HepG2 (cell line): ENCODE measurements around the gene RRP12. TPM values are rescaled to one million over a fixed set of nuclear protein-coding genes. Genes with fewer than 3 reads are reported as not detected.

Source experiments
- ATF7-NPFF ChIP-seq: sonication (generic); formaldehyde crosslinking; IDR thresholded peaks from 2 replicates; pipeline ENCODE4 v1.8.1; 2023; ENCODE audit warnings: mild to moderate bottlenecking, low read depth, missing genetic modification reagents, moderate library complexity
- ELF4 ChIP-seq: sonication (generic); formaldehyde crosslinking; IDR thresholded peaks from 2 replicates; pipeline ENCODE4 v1.5.0; 2020; ENCODE audit warnings: missing genetic modification reagents, mild to moderate bottlenecking, moderate library complexity, borderline replicate concordance
- ELK4 ChIP-seq: sonication (generic); formaldehyde crosslinking; IDR thresholded peaks from 2 replicates; pipeline ENCODE4 v1.9.0; 2021; ENCODE audit warnings: missing genetic modification reagents, borderline replicate concordance
- ETS1 ChIP-seq: sonication (generic); formaldehyde crosslinking; IDR thresholded peaks from 2 replicates; pipeline ENCODE4 v1.4.0; 2020; ENCODE audit warnings: missing genetic modification reagents
- ETV6 ChIP-seq: sonication (generic); formaldehyde crosslinking; conservative IDR thresholded peaks from 2 replicates; pipeline ENCODE4 v1.4.0; 2020; ENCODE audit warnings: missing genetic modification reagents
- FOXO4 ChIP-seq: sonication (generic); formaldehyde crosslinking; conservative IDR thresholded peaks from 2 replicates; pipeline ENCODE4 v1.8.1; 2023; ENCODE audit warnings: missing genetic modification reagents
- IRF9 ChIP-seq: sonication (generic); formaldehyde crosslinking; IDR thresholded peaks from 2 replicates; pipeline ENCODE4 v1.8.0; 2022; ENCODE audit warnings: missing genetic modification reagents, mild to moderate bottlenecking, borderline replicate concordance
- MAFF ChIP-seq: IDR thresholded peaks from 2 replicates; pipeline ENCODE4 v1.6.1; 2011; ENCODE audit warnings: low read depth, low read length, improper control_type of control experiment
- MTERF4 ChIP-seq: sonication (generic); formaldehyde crosslinking; IDR thresholded peaks from 2 replicates; pipeline ENCODE4 v1.8.0; 2023; ENCODE audit warnings: mild to moderate bottlenecking, missing genetic modification reagents
- MYC ChIP-seq: sonication (generic); formaldehyde crosslinking; IDR thresholded peaks from 2 replicates; pipeline ENCODE4 v1.9.0; 2021; ENCODE audit warnings: missing genetic modification reagents, borderline replicate concordance
- NFRKB ChIP-seq: fragments of 450-650 bp; IDR thresholded peaks from 2 replicates; pipeline ENCODE4 v1.6.1; 2017
- NR2F6 ChIP-seq, 2 experiments: IDR thresholded peaks; 2 replicates each; pipeline ENCODE4 v1.6.1; 2016; ENCODE audit warnings: antibody characterized with exemption in 1 of 2, mild to moderate bottlenecking in 1 of 2
- PATZ1 ChIP-seq: sonication (generic); formaldehyde crosslinking; IDR thresholded peaks from 2 replicates; pipeline ENCODE4 v1.4.0; 2020; ENCODE audit warnings: missing genetic modification reagents
- RFX3 ChIP-seq: IDR thresholded peaks from 2 replicates; pipeline ENCODE4 v1.6.1; 2016; ENCODE audit warnings: missing biosample characterization, missing genetic modification reagents
- TEAD3 ChIP-seq: optimal IDR thresholded peaks from 2 replicates; pipeline ENCODE3; 2016; ENCODE audit warnings: borderline replicate concordance
- ZFP36L2 ChIP-seq: sonication (generic); formaldehyde crosslinking; IDR thresholded peaks from 2 replicates; pipeline ENCODE4 v1.4.0; 2020; ENCODE audit warnings: missing genetic modification reagents
- ZNF274 ChIP-seq: sonication (generic); formaldehyde crosslinking; IDR thresholded peaks from 2 replicates; pipeline ENCODE4 v1.5.1; 2020; ENCODE audit warnings: mild to moderate bottlenecking, missing genetic modification reagents
- ZNF703 ChIP-seq: sonication (generic); formaldehyde crosslinking; IDR thresholded peaks from 2 replicates; pipeline ENCODE4 v1.5.1; 2020; ENCODE audit warnings: missing genetic modification reagents, mild to moderate bottlenecking, moderate library complexity, borderline replicate concordance
- polyA plus RNA-seq, 8 experiments: library from polyadenylated mRNA; depleted of rRNA in 3 of 8; stranded (reverse) in 7 of 8; unstranded in 1 of 8; fragments of >200 nt; fragmentation: Illumina TruSeq in 4 of 8; extraction: Trizol in 4 of 8; gene quantifications; 2 replicates each; pipeline versions ENCODE4 v1.2.1 to v1.2.3, GENCODE V29; 2011 to 2016; ENCODE audit warnings: low read depth in 4 of 8, missing spikeins in 1 of 8, mixed read lengths in 1 of 8; ENCODE audit not compliant: insufficient read depth in 1 of 8
- total RNA-seq, 5 experiments: library from RNA; depleted of rRNA; stranded (reverse); fragments of >200 nt; fragmentation: Illumina TruSeq; extraction: Trizol; gene quantifications; 2 replicates each; pipeline ENCODE4 v1.2.3, GENCODE V29; 2016; ENCODE audit warnings: low read depth in 1 of 5

Gene RRP12
- total and polyA plus RNA-seq, 2 of the 13 experiments (the other 11 are each of a cell fraction or from before 2014, with no cell fraction given), result 13.2 to 39.4 TPM

GRCh38 chr10:97445722-97446639, 44.8 kb upstream of the RRP12 start, which contains the start of the genes EXOSC1 and ZDHHC16 (continued):
- TF ChIP-seq ETS1 (CRISPR knock-in tag) (no peak), ELF4 (peak; percentile 63; the same call in 1 of the 2 replicates), RFX3 (no peak), IRF9 (CRISPR knock-in tag) (no peak), ATF7-NPFF (CRISPR knock-in tag) (no peak), TEAD3 (CRISPR knock-in tag) (peak; percentile 13), MYC (CRISPR knock-in tag) (peak; percentile 82), ZNF274 (CRISPR knock-in tag) (no peak), ZFP36L2 (CRISPR knock-in tag) (no peak), MAFF (no peak), PATZ1 (CRISPR knock-in tag) (peak; percentile 22; the same call in 1 of the 2 replicates), NFRKB (no peak), ZNF703 (no peak), NR2F6 (IDR thresholded peaks at IDR 0.05) (no peak), NR2F6 (CRISPR knock-in tag; IDR thresholded peaks at IDR 0.05) (no peak), FOXO4 (CRISPR knock-in tag) (no peak), MTERF4 (CRISPR knock-in tag) (no peak), ETV6 (CRISPR knock-in tag) (no peak), ELK4 (CRISPR knock-in tag) (no peak)
